Naive B cell (primary cell): ENCODE results near the gene MGAT5B. TPM values are rescaled to one million over a fixed set of nuclear protein-coding genes. Genes with fewer than 3 reads are reported as not detected.

Source experiments
- ATAC-seq, 2 donors: fragments of 150-1000 bp; cut with Tn5 transposase; 2 replicates each; pipeline ENCODE4 v1.10.0; 2021; ENCODE audit warnings: low read depth in 2 of 2, mild to moderate bottlenecking in 2 of 2, moderate library complexity in 2 of 2
- DNase-seq: peaks from one replicate; pipeline ENCODE4 v3.0.0; 2022
- H3K27ac Mint-ChIP-seq, 6 donors: one replicate each; pipeline ENCODE4 v1.8.0; 2020 to 2022; ENCODE audit warnings: mild to moderate bottlenecking in 6 of 6, mixed read lengths in 6 of 6, moderate library complexity in 5 of 6, inconsistent platforms in 2 of 6
- H3K27me3 Mint-ChIP-seq, 3 donors: one replicate each; pipeline ENCODE4 v1.8.0; 2021 to 2022; ENCODE audit warnings: mixed read lengths in 3 of 3, mild to moderate bottlenecking in 1 of 3
- H3K36me3 Mint-ChIP-seq, 2 donors: one replicate each; pipeline ENCODE4 v1.8.0; 2020 to 2022; ENCODE audit warnings: mixed read lengths in 2 of 2, inconsistent platforms in 1 of 2, mild to moderate bottlenecking in 1 of 2
- H3K4me1 Mint-ChIP-seq, 3 donors: one replicate each; pipeline ENCODE4 v1.8.0; 2020 to 2022; ENCODE audit warnings: mixed read lengths in 3 of 3, inconsistent platforms in 1 of 3, mild to moderate bottlenecking in 1 of 3, moderate library complexity in 1 of 3
- H3K4me3 Mint-ChIP-seq, 8 donors: one replicate each; pipeline ENCODE4 v1.8.0; 2020 to 2022; ENCODE audit warnings: mild to moderate bottlenecking in 8 of 8, mixed read lengths in 8 of 8, moderate library complexity in 8 of 8, inconsistent platforms in 2 of 8
- H3K9me3 Mint-ChIP-seq, 7 donors: one replicate each; pipeline ENCODE4 v1.8.0; 2020 to 2022; ENCODE audit warnings: mixed read lengths in 7 of 7, mild to moderate bottlenecking in 5 of 7, inconsistent platforms in 2 of 7, moderate library complexity in 1 of 7
- polyA plus RNA-seq, 6 donors: library from polyadenylated mRNA; unstranded; fragments of 300-500 nt; fragmentation: Illumina TruSeq; gene quantifications; one replicate each; pipeline ENCODE4 v1.2.3, GENCODE V29; 2021; ENCODE audit warnings: low read depth in 6 of 6

Gene MGAT5B
- polyA plus RNA-seq, 6 donors from 2014 or later, result not detected

DNA sequence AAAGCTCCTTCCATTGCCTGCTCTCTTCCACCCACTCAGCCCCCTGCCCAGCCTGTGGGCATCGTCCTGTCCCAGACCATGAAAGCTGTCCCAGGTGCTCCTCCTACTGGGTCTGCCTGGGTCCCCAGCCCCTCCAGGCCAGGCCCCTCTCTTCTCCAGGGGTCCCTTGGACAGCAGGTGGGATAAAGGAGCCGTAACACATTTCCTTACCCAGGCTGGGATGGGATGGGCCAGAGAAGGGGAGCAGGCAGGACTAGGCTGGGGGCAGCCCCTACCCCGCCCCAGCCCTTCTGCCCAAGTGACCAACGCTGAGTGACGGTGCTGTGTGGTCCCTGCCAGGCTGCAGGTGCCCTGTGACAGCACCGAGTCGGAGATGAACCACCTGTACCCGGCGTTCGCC is 80.1 kb downstream of the MGAT5B start:
- Mint-ChIP-seq H3K9me3 (no peaks in the 10 kb centered on the region), H3K36me3 (no peaks in the 10 kb centered on the region), H3K4me3 (peak overlapping the region in 1 of 8 donors; percentile 74), H3K27ac (no peak overlapping the region), H3K27me3 (peaks cover 0 to 12% (median 6%) of the 10 kb centered on the region in 3 donors), H3K4me1 (peaks cover 0 to 5% (median 4%) of the 10 kb centered on the region in 3 donors)
- no peak for ATAC-seq
- no peak for DNase-seq

DNA sequence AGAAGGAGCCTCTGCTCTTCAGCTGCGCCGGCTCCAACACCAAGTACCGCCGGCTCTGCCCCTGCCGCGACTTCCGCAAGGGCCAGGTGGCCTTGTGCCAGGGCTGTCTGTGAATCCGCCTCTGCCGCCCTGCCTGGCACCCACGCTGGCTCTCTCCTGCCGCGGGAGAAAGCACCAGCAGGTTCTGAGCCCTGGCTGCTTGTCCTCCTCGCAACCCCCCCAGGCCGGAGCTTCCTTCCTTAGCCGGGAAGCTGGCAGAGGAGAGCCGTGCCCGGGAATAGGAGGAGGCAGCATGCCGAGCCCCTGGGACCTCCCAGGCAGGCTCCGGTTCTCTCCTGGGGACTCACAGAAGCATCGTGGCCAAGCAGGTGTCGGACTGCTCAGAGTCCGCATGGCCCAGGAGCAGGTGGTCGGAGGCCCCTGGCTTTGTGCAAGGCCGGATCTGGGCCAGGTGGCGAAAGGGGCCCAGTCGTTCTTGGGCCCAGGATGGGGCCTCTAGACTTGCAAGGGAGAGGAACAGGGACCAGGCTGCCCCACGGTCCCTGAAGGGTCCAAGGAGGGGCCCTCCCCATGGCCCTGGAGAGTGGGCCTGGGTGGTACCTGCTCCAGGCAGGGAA is 80.6 kb downstream of the MGAT5B start:
- ATAC-seq (no peak), DNase-seq (no peak)
- no peaks in the 10 kb centered on the region for H3K9me3 Mint-ChIP-seq
- no peak overlapping the region for H3K27ac Mint-ChIP-seq
- peaks cover 0 to 5% (median 4%) of the 10 kb centered on the region in 3 donors for H3K4me1 Mint-ChIP-seq
- no peaks in the 10 kb centered on the region for H3K36me3 Mint-ChIP-seq
- no peak overlapping the region for H3K4me3 Mint-ChIP-seq
- H3K27me3 Mint-ChIP-seq, result peaks cover 0 to 12% (median 6%) of the 10 kb centered on the region in 3 donors

DNA sequence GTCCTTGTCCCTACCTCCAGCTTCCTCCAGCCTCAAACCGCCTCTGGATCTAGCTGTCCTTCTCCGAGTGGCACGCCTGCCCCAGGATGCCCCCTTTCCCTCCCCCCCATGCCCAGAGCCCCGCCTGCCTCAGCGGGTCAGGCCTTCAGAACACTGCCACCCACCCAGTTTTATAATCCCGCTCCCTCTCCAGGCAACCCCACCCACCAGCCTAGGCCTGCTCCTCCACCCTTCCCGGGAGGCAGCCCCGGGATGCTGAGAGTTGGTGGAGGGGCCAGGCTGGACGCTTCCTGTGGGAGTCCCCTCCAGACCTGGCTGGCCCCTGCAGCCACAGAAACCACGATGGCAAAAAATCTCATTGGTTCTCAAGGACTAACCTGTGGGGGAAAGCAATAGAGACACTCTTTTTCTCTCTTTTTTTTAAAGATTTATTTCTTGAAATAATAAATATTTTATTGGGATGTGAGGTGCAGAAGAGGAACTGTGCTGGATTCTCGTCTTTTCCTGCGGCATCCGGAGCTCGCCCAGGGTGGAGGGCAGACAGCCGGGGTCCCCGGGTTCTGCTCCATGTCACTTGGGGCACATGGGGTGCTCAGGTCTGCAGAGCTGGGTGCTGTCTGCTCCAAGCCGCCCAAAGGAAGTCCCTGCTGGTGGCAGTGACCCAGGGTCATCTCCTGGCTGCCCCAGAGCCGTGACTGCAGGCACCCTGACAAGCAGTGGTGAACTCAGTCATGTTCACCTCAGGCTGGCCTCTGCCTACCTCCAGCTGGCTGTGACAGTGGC is 81.9 kb downstream of the MGAT5B start:
- H3K4me3 Mint-ChIP-seq, result no peak overlapping the region
- ATAC-seq (no peak), DNase-seq (no peak)
- peaks cover 0 to 2% (median 0%) of the 10 kb centered on the region in 7 donors for H3K9me3 Mint-ChIP-seq
- peaks cover 4 to 5% (median 4%) of the 10 kb centered on the region in 3 donors for H3K4me1 Mint-ChIP-seq
- peak overlapping the region in 1 of 6 donors; percentile 60 for H3K27ac Mint-ChIP-seq
- H3K27me3 Mint-ChIP-seq, result peaks cover 0 to 12% (median 6%) of the 10 kb centered on the region in 3 donors
- H3K36me3 Mint-ChIP-seq, result no peaks in the 10 kb centered on the region

DNA sequence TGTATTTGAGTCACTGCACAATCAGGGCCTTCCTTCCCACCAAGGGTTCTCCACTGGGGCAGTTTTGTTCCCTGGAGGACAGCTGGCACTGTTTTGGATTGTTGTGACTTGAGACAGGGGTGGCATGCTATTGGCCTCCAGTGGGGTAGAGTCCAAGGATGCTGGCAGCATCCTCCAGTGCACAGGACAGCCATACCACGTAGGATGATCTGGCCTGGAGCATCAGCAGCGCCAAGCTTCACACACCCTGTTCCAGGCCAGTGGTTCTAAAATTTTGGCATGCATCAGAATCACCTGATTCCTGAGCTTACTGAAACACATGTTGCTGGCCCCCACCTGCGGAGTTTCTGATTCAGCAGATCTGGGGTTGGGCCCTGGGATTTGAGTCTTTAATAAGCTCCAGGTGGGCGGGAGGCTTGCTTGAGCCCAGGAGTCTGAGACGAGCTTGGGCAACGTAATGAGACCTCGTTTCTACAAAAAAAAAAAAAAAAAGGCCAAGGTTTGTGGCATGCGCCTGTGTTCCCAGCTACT is 83.2 kb downstream of the MGAT5B start:
- Mint-ChIP-seq H3K27ac (no peak overlapping the region), H3K4me1 (peaks cover 4 to 5% (median 4%) of the 10 kb centered on the region in 3 donors), H3K36me3 (no peaks in the 10 kb centered on the region), H3K4me3 (no peak overlapping the region), H3K9me3 (peaks cover 0 to 2% (median 0%) of the 10 kb centered on the region in 7 donors), H3K27me3 (peaks cover 0 to 12% (median 6%) of the 10 kb centered on the region in 3 donors)
- DNase-seq (no peak), ATAC-seq (no peak)

DNA sequence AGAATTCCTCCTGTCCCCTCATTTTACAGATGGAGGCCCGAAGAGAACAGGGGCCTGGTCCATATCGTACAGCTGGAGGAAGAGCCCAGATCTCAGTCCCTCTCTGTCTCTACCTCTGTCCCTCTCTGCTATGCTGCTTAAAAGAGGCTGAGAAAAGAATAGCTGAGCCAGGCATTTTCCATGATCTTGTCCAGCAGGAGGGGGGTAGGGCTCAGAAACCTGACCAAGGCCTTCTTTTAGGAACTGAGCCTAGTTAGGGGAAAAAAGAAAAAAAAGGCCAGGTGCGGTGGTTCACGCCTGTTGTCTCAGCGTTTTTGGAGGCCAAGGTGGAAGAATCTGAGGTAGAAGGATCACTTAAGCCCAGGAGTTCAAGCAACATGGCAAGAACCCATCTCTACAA is 84.2 kb downstream of the MGAT5B start:
- Mint-ChIP-seq H3K27me3 (peaks cover 6 to 18% (median 7%) of the 10 kb centered on the region in 3 donors), H3K27ac (peak overlapping the region in 1 of 6 donors; percentile 79), H3K4me1 (peaks cover 11 to 14% (median 14%) of the 10 kb centered on the region in 3 donors), H3K36me3 (no peaks in the 10 kb centered on the region), H3K9me3 (peaks cover 0 to 2% (median 0%) of the 10 kb centered on the region in 7 donors), H3K4me3 (no peak overlapping the region)
- ATAC-seq, result no peak
- no peak for DNase-seq

DNA sequence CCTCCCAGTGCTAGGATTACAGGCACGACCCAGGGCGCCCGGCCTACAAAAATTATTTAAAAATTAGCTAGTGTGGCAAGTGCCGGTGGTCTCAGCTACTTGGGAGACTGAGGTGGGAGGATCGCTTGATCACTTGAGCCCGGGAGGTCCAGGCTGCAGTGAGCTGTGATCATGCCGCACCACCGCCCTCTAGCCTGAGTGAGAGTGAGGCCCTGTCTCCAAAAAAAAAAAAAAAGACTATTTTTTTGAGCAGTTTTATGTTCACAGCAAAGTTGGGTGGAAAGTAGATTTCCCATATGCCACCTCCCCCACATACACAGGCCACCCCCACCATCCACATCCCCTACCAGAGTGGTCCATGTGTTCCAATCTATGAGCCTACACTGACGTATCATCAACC is 84.9 kb downstream of the MGAT5B start:
- Mint-ChIP-seq H3K9me3 (peaks cover 0 to 2% (median 0%) of the 10 kb centered on the region in 7 donors), H3K4me3 (no peak overlapping the region), H3K27me3 (peaks cover 5 to 18% (median 8%) of the 10 kb centered on the region in 3 donors), H3K4me1 (peaks cover 15 to 21% (median 19%) of the 10 kb centered on the region in 3 donors), H3K27ac (peak overlapping the region in 1 of 6 donors; percentile 82), H3K36me3 (no peaks in the 10 kb centered on the region)
- no peak for DNase-seq
- no peak for ATAC-seq

DNA sequence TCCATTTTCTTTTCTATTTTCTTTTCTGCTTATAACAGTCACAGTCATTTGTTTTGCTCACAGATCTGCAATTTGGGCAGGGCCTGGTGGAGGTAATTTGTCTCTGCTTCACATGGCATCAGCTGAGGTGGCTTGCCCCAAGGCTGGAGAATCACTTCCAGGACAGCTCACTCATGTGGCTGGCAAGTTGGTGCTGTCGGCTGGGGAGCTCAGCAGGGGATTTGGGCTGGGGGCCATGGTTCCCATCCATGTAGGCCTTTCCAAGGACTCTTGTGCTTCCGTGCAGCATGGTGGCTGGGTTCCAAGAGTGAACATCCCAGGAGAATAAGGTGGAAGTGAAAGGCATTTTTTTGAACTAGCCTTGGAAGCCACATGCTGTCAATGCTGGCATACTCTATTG is 85.7 kb downstream of the MGAT5B start:
- ATAC-seq, result no peak
- peaks cover 20 to 29% (median 24%) of the 10 kb centered on the region in 3 donors for H3K4me1 Mint-ChIP-seq
- DNase-seq, result no peak
- peaks cover 5 to 20% (median 8%) of the 10 kb centered on the region in 3 donors for H3K27me3 Mint-ChIP-seq
- peaks cover 0 to 2% (median 0%) of the 10 kb centered on the region in 7 donors for H3K9me3 Mint-ChIP-seq
- H3K27ac Mint-ChIP-seq, result peak overlapping the region in 2 of 6 donors; percentile 31 to 92
- no peak overlapping the region for H3K4me3 Mint-ChIP-seq
- no peaks in the 10 kb centered on the region for H3K36me3 Mint-ChIP-seq

DNA sequence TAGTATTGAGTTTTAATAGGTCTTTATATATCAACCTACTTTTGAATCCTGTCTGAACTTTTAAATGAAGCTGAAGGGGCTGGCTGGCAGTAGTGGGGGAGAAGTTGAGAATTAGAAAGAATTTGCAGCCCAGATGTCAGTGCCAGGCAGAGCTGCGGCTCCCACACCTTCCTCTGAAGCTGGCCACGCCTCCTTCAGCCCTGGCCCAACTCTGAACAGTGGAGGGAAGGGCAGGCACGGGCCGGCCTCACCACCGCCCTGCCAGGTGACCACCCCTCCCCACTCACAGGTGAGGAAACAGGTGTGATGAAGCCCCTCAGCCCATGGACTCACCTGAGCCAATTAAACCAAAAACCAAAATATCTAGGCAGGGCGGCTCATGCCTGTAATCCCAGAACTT is 87.0 kb downstream of the MGAT5B start:
- no peaks in the 10 kb centered on the region for H3K36me3 Mint-ChIP-seq
- peaks cover 0 to 3% (median 0%) of the 10 kb centered on the region in 7 donors for H3K9me3 Mint-ChIP-seq
- no peak for DNase-seq
- peaks cover 25 to 39% (median 31%) of the 10 kb centered on the region in 3 donors for H3K4me1 Mint-ChIP-seq
- H3K27me3 Mint-ChIP-seq, result peaks cover 8 to 19% (median 12%) of the 10 kb centered on the region in 3 donors
- peak overlapping the region in 2 of 6 donors; percentile 62 to 78 for H3K27ac Mint-ChIP-seq
- ATAC-seq, result no peak
- peak overlapping the region in 1 of 8 donors; percentile 40 for H3K4me3 Mint-ChIP-seq

DNA sequence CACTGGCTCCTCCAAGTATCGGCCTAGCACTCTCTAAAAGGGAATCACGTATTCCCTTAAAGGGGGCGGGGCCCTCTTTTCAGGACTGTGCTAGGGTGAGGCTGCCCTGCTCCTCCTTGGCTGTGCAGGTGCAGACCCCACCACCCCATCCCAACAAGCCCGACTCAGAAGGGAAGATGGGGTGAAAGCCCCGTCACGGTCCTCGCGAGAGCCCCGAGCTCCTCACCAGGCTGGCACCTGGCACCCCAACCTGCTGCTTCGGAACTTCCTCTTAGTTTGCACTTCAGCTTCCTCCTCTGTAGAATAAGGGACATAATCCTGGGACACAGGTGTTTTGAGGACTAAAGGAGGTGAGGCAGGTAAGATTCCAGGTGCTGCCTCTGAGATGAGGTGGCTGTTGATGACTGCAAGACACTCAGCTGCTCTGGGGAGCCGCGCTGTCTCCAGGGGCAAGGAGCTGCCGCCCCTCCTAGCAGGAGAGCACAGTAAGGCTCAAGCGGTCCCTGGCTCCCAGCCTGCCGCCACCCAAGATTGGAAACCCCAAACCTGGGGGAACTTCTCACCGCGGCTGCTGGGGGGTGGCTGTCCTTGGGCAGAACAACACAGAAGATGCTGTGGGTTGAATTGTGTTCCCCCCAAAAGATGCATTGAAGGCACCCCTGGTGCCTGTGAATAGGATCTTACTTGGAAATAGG is 88.8 kb downstream of the MGAT5B start:
- Mint-ChIP-seq H3K36me3 (no peaks in the 10 kb centered on the region), H3K4me3 (peak overlapping the region; percentile 41 to 95 (median 86)), H3K4me1 (peaks cover 25 to 44% (median 31%) of the 10 kb centered on the region in 3 donors), H3K9me3 (peaks cover 0 to 3% (median 0%) of the 10 kb centered on the region in 7 donors), H3K27me3 (peaks cover 12 to 19% (median 13%) of the 10 kb centered on the region in 3 donors), H3K27ac (peak overlapping the region in 5 of 6 donors; percentile 92 to 99 (median 97))
- ATAC-seq (peak; percentile 50 to 54), DNase-seq (peak; percentile 45)

DNA sequence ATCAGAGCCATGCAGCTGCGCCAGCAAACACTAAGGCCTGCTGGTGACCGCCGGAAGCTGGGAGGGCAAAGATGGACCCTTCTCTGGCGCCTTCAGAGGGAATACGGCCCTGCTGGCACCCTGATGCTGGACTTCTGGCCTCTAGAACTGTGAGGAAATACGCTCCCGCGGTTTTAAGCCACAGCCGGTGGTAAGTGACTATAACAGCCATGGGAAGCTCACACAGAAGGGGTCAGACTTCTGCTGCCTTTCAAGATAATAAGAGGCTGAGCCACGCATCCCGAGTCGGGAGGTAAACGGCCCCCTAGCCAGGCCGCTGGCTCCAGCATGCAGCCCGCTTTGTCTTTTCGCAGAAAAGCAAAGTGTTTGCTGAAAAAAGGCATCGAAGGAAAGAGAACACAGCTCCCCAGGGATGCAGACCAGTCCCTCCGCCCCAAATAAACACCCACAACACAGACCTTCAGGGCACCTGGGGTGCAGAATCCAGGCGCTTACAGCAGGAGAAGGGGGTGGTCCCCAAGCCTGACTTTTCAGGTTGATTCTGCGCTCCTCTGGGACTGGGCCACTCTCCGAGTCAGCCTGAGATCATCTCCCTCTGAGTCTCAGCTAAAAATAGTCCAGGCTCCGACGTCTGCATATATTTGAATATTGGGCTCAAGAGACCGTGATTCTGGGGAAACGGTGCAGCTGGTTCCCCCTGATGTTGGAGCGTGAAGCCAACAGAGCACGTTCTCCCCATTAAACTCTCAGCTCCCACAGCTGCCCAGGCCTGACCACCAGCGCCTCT is 89.7 kb downstream of the MGAT5B start:
- H3K4me1 Mint-ChIP-seq, result peaks cover 25 to 44% (median 31%) of the 10 kb centered on the region in 3 donors
- peaks cover 0 to 3% (median 0%) of the 10 kb centered on the region in 7 donors for H3K9me3 Mint-ChIP-seq
- peak overlapping the region; percentile 92 to 99 (median 97) for H3K27ac Mint-ChIP-seq
- H3K36me3 Mint-ChIP-seq, result no peaks in the 10 kb centered on the region
- ATAC-seq (peak; percentile 90 to 91), DNase-seq (peak; percentile 81)
- peak overlapping the region; percentile 61 to 95 (median 86) for H3K4me3 Mint-ChIP-seq
- H3K27me3 Mint-ChIP-seq, result peaks cover 12 to 19% (median 13%) of the 10 kb centered on the region in 3 donors

DNA sequence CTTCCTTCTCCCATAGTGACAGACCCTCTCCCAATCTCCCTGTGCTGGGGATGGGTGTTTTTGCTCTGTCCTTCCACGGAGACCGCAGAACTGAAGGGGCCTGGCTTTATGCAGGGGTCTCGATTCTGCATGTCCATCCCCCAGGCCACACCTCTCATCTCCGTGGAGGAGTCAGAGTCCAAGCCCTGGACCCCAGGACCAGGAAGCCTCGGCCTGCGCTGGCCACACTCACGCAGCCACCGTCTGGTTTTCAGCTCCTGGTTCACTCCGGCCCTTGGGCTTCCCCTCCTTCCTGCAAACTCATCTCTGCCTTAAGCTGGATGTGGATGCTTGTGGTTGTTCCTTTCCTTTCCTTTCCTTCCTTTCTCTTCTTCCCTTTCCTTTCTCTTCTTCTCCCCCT is 90.8 kb downstream of the MGAT5B start:
- Mint-ChIP-seq H3K27ac (peak overlapping the region; percentile 92 to 99 (median 97)), H3K9me3 (peaks cover 0 to 3% (median 0%) of the 10 kb centered on the region in 7 donors), H3K4me3 (peak overlapping the region in 7 of 8 donors; percentile 79 to 95 (median 86)), H3K4me1 (peaks cover 25 to 44% (median 31%) of the 10 kb centered on the region in 3 donors), H3K27me3 (peaks cover 12 to 19% (median 13%) of the 10 kb centered on the region in 3 donors), H3K36me3 (no peaks in the 10 kb centered on the region)
- ATAC-seq (no peak), DNase-seq (no peak)

DNA sequence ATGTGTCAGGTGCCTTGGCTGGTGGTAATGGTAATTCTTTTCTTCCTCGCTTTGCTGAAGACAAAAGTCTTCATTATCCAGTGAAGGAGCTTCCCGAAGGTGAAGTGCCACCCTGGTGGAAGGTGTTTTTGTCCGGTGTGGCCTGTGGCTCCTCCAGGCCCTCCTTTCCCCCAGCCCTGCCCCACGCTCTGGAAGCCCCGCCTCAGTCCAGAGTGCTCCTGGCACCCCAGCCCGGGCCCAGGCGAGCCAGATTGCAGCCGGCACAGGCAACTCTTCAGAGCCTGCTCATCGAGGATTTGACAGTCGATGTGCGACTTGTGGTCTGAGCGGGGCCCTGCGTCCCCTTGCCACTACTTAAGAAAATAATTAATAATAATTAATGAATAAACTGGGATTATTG is 93.7 kb downstream of the MGAT5B start:
- H3K4me3 Mint-ChIP-seq, result no peak overlapping the region
- peaks cover 11 to 17% (median 12%) of the 10 kb centered on the region in 3 donors for H3K27me3 Mint-ChIP-seq
- DNase-seq, result no peak
- H3K27ac Mint-ChIP-seq, result peak overlapping the region in 2 of 6 donors; percentile 18 to 86
- H3K9me3 Mint-ChIP-seq, result peaks cover 0 to 2% (median 0%) of the 10 kb centered on the region in 7 donors
- peaks cover 23 to 41% (median 29%) of the 10 kb centered on the region in 3 donors for H3K4me1 Mint-ChIP-seq
- no peaks in the 10 kb centered on the region for H3K36me3 Mint-ChIP-seq
- ATAC-seq, result no peak
